Neural progenitor cell (in vitro differentiated cells): Measurements from ENCODE around the gene SPRY4.

ENCODE experiments used
- EZH2 ChIP-seq: fragments of 200-600 bp; sonication (generic); IDR thresholded peaks from 2 replicates; pipeline ENCODE4 v1.6.1; 2017; ENCODE audit warnings: antibody characterized with exemption, mild to moderate bottlenecking, moderate library complexity
- EZH2phosphoT487 ChIP-seq: fragments of 200-600 bp; sonication (generic); IDR thresholded peaks from 2 replicates; pipeline ENCODE4 v1.6.1; 2017; ENCODE audit warnings: antibody characterized with exemption
- TF ChIP-seq, protein P1 (sequence below): fragments of 200-600 bp; sonication (generic); IDR thresholded peaks from 2 replicates; pipeline ENCODE4 v1.5.1; 2017; ENCODE audit warnings: antibody characterized with exemption, mild to moderate bottlenecking

DNA sequence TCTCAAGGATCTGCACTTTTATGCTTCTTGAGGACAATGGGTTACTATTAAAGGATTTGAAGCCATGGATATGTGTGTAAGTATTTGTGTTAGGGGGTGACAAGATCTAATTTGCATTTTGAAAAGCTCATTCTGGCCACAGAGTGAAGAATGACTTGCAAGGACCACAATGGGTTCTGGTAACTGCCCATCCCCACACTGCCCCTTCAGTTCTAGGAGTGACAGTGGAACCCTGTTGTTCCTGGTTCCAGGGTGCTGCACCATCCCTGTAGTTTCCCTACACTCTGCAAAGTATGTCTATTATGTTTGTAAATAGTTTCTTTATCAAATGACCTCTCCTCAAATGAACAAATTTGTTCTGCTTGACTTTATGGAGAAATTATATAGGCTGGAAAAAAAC is 9.7 kb upstream of the SPRY4 start:
- TF ChIP-seq, protein P1, sequence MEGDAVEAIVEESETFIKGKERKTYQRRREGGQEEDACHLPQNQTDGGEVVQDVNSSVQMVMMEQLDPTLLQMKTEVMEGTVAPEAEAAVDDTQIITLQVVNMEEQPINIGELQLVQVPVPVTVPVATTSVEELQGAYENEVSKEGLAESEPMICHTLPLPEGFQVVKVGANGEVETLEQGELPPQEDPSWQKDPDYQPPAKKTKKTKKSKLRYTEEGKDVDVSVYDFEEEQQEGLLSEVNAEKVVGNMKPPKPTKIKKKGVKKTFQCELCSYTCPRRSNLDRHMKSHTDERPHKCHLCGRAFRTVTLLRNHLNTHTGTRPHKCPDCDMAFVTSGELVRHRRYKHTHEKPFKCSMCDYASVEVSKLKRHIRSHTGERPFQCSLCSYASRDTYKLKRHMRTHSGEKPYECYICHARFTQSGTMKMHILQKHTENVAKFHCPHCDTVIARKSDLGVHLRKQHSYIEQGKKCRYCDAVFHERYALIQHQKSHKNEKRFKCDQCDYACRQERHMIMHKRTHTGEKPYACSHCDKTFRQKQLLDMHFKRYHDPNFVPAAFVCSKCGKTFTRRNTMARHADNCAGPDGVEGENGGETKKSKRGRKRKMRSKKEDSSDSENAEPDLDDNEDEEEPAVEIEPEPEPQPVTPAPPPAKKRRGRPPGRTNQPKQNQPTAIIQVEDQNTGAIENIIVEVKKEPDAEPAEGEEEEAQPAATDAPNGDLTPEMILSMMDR, result no peak
- TF ChIP-seq EZH2 (no peak), EZH2phosphoT487 (no peak)
